Activated CD8-positive, alpha-beta T cell treated with anti-CD3 and anti-CD28 coated beads for 36 hours (primary cell): ENCODE data around the gene KLHL26. TPM values are rescaled to one million over a fixed set of nuclear protein-coding genes. Genes with fewer than 3 reads are reported as not detected.

ENCODE experiments used
- ATAC-seq: fragments of 200-7000 bp; cut with Tn5 transposase; one replicate; pipeline ENCODE4 v1.10.0; 2021; ENCODE audit warnings: mild to moderate bottlenecking, moderate library complexity
- CTCF ChIA-PET: fragments of 350-600 bp; sonication (Branson Sonifier 250); formaldehyde crosslinking; loops from one replicate; lab custom pipeline; 2021; ENCODE audit warnings: antibody characterized with exemption; lab: Charles Lee
- POLR2A ChIA-PET: fragments of 350-600 bp; sonication (Branson Sonifier 250); formaldehyde crosslinking; loops from one replicate; lab custom pipeline; 2021; ENCODE audit warnings: antibody characterized with exemption; lab: Charles Lee
- DNase-seq: peaks from one replicate; pipeline ENCODE4 v3.0.0-alpha.2; 2020
- H3K27ac Mint-ChIP-seq: one replicate; pipeline ENCODE4 v1.8.0; 2021; ENCODE audit warnings: mild to moderate bottlenecking, mixed read lengths
- H3K27me3 Mint-ChIP-seq: one replicate; pipeline ENCODE4 v1.8.0; 2021; ENCODE audit warnings: mixed read lengths
- H3K36me3 Mint-ChIP-seq: one replicate; pipeline ENCODE4 v1.8.0; 2021; ENCODE audit warnings: low read depth, mixed read lengths
- H3K4me1 Mint-ChIP-seq: one replicate; pipeline ENCODE4 v1.8.0; 2021; ENCODE audit warnings: low read depth, mixed read lengths
- H3K4me3 Mint-ChIP-seq: one replicate; pipeline ENCODE4 v1.8.0; 2021; ENCODE audit warnings: mild to moderate bottlenecking, moderate library complexity, mixed read lengths
- H3K9me3 Mint-ChIP-seq: one replicate; pipeline ENCODE4 v1.8.0; 2021; ENCODE audit warnings: mixed read lengths
- intact Hi-C: fragments of 100-400 bp; cut with micrococcal nuclease; formaldehyde crosslinking; loops from one replicate; pipeline ENCODE4 v1.10.0; 2022
- total RNA-seq, 2 experiments: library from RNA; stranded (reverse); gene quantifications; one replicate each; pipeline ENCODE4 v1.2.3, GENCODE V29; 2021
- TF ChIP-seq, protein P1 (sequence below): fragments of 200-600 bp; IDR thresholded peaks from one replicate; pipeline ENCODE4 v1.8.0; 2022; ENCODE audit warnings: antibody characterized with exemption, mild to moderate bottlenecking

The KLHL26 gene
- total RNA-seq, 2 experiments from 2014 or later: 10.3 to 10.8 TPM

DNA sequence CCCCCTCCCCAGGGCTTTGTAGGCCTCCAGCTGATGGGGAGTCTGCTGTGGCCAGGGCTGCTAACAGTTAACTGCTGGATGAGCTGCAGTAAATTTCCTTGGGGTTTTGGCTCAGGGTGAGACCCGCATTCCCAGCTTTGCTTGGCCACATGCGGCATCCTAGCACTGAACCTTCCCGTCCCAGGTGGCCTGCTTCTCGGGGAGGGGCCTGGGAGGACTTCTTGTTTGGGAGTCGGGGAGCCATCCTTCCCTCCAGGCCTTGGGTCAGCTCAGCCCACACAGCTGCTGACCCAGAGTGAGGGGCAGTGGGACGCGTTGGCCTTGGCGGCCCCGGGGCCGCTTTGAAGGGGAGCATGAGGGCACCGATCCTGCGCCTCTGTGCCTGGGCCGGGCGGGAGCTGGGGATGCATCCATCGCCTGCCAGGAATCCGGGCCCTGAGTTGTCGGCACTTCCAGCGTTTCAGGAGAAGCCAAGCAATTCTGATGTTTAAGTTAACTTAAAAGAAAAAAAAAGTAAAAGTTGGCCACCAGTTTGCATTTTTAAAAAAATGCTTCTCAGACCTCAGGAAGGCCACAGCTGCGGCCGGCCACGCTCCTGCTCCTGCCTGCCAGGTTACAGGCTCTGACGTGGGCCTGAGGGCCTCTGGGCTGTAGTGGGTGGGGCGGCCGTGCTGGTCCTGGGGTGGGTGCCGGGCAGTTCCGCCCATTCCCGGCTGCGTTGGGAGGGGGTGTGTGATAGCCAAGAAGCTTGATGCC, 74.3 kb downstream of the KLHL26 start:
- H3K9me3 Mint-ChIP-seq: no peaks in the 10 kb centered on the region
- CTCF ChIA-PET: no interaction called here
- H3K4me3 Mint-ChIP-seq: no peak overlapping the region
- ATAC-seq (no peak), DNase-seq (no peak)
- peaks cover 34% of the 10 kb centered on the region for H3K4me1 Mint-ChIP-seq
- POLR2A ChIA-PET: no interaction called here
- H3K27me3 Mint-ChIP-seq: no peaks in the 10 kb centered on the region
- no peaks in the 10 kb centered on the region for H3K36me3 Mint-ChIP-seq
- intact Hi-C loops: no loop called here
- no peak overlapping the region for H3K27ac Mint-ChIP-seq
- TF ChIP-seq, protein P1, sequence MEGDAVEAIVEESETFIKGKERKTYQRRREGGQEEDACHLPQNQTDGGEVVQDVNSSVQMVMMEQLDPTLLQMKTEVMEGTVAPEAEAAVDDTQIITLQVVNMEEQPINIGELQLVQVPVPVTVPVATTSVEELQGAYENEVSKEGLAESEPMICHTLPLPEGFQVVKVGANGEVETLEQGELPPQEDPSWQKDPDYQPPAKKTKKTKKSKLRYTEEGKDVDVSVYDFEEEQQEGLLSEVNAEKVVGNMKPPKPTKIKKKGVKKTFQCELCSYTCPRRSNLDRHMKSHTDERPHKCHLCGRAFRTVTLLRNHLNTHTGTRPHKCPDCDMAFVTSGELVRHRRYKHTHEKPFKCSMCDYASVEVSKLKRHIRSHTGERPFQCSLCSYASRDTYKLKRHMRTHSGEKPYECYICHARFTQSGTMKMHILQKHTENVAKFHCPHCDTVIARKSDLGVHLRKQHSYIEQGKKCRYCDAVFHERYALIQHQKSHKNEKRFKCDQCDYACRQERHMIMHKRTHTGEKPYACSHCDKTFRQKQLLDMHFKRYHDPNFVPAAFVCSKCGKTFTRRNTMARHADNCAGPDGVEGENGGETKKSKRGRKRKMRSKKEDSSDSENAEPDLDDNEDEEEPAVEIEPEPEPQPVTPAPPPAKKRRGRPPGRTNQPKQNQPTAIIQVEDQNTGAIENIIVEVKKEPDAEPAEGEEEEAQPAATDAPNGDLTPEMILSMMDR: no peak

DNA sequence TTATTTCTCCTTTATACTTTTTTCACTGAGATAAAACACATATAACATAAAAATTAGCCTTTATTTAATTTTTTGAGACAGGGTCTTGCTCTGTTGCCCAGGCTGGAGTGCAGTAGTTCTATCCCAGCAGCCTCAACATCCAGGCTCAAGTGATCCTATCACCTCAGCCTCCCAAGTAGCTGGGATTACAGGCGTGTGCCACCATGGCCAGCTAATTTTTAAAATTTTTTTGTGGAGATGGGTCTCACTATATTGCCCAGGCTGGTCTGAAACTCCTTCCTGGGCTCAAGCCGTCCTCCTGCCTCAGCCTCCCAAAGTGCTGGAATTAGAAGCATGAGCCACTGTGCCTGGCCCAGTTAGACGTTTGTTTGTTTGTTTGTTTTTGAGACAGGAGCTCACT, 75.1 kb downstream of the KLHL26 start:
- CTCF ChIA-PET: no interaction called here

DNA sequence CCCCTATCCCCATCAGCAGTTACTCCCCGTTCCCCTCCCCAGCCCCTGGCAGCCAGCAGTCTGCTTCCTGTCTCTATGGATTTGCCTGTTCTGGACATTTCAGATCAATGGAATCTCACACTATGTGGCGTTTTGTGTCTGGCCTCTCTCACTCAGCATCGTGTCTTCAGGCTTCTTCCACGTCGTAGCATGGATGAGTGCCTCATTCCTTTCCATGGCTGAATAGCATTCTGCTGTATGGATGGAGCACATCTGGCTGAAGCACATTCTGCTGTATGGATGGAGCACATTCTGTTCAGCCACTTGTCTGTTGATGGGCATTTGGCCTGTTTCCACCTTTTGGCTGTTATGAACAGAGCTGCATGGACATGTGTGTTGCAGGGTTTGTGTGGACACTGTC, 76.2 kb downstream of the KLHL26 start:
- CTCF ChIA-PET: no interaction called here

More for the DNA sequence above, 75.1 kb downstream of the KLHL26 start:
- no peak overlapping the region for H3K27ac Mint-ChIP-seq
- intact Hi-C loops: no loop called here
- DNase-seq (no peak), ATAC-seq (no peak)
- H3K4me1 Mint-ChIP-seq: peaks cover 40% of the 10 kb centered on the region
- H3K27me3 Mint-ChIP-seq: no peaks in the 10 kb centered on the region
- no peak overlapping the region for H3K4me3 Mint-ChIP-seq
- POLR2A ChIA-PET: no interaction called here
- TF ChIP-seq, protein P1: no peak
- H3K36me3 Mint-ChIP-seq: no peaks in the 10 kb centered on the region
- H3K9me3 Mint-ChIP-seq: no peaks in the 10 kb centered on the region

DNA sequence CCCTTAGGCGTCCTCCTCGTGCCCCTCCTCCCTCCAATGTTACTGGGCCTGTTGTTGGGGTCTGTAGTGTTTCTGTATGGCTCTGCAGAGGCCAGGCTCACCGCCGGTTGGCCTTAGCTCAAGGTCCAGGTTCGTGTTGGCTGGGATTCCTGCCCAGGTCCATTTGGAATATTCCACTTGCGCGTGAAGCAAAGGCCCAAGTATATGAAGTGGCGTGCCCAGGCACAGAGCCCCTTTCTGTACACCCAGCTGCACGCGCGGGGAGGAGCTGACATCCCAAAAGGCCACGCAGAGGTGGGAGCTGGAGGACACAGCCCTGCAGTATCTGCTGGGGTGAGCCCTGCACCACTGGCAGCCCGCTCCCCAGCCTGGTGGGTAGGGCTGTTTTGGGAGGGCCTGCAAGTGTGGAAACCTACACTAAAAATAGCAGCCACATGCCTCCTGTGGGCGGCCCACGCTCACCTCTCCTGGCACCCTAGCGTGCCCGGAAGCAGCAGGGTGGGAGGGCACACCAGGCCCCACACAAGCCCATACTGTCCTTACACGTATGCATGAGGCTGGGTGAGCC, 76.8 kb downstream of the KLHL26 start:
- POLR2A ChIA-PET: interaction anchor here (1.0 kb wide), 1 partner anchor 22 kb away, joined by 3 read pairs; no protein-coding TSS in a partner anchor
- intact Hi-C loops: no loop called here
- Mint-ChIP-seq H3K4me3 (no peak overlapping the region), H3K9me3 (no peaks in the 10 kb centered on the region), H3K36me3 (no peaks in the 10 kb centered on the region), H3K4me1 (peaks cover 38% of the 10 kb centered on the region), H3K27ac (no peak overlapping the region), H3K27me3 (no peaks in the 10 kb centered on the region)
- CTCF ChIA-PET: no interaction called here
- TF ChIP-seq, protein P1: no peak
- DNase-seq (peak; percentile 39), ATAC-seq (peak; percentile 65)

More for the DNA sequence above, 76.2 kb downstream of the KLHL26 start:
- no peak overlapping the region for H3K4me3 Mint-ChIP-seq
- H3K27ac Mint-ChIP-seq: no peak overlapping the region
- intact Hi-C loops: no loop called here
- ATAC-seq: no peak
- no peaks in the 10 kb centered on the region for H3K9me3 Mint-ChIP-seq
- POLR2A ChIA-PET: interaction anchor here (1.0 kb wide), 1 partner anchor 21 kb away, joined by 3 read pairs; no protein-coding TSS in a partner anchor
- TF ChIP-seq, protein P1: no peak
- no peaks in the 10 kb centered on the region for H3K36me3 Mint-ChIP-seq
- no peaks in the 10 kb centered on the region for H3K27me3 Mint-ChIP-seq
- DNase-seq: no peak
- peaks cover 39% of the 10 kb centered on the region for H3K4me1 Mint-ChIP-seq

DNA sequence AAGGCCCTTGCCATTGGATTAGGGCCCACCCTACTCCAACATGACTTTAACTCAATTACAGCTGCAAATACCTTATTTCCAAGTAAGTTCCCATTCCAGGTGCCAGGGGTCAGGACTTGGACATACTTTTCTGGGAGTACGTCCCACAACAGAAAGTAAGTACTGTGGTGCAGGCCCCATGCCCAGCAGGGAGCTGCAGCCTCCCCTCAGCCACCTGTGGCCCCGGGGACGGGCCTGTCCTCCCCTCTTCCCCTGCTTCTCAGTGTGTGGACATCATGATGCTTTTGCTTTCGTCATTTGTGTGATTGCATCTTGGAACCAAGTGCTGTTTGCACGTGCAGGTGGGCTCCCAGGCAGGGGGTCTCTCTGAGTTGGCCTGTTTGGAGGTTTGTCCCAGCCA, 78.6 kb downstream of the KLHL26 start:
- Mint-ChIP-seq H3K4me1 (peaks cover 34% of the 10 kb centered on the region), H3K36me3 (no peaks in the 10 kb centered on the region), H3K4me3 (no peak overlapping the region), H3K9me3 (no peaks in the 10 kb centered on the region), H3K27me3 (no peaks in the 10 kb centered on the region), H3K27ac (no peak overlapping the region)
- intact Hi-C loops: no loop called here
- DNase-seq (no peak), ATAC-seq (no peak)
- TF ChIP-seq, protein P1: no peak
- POLR2A ChIA-PET: no interaction called here
- CTCF ChIA-PET: no interaction called here
